Adipocyte (in vitro differentiated cells): ENCODE results near the gene SFXN5.

Experiments
- DNase-seq: peaks from one replicate; pipeline ENCODE4 v3.0.0-alpha.2; 2015; ENCODE audit warnings: low read depth
- H3K27me3 ChIP-seq: replicated peaks from 2 replicates; pipeline ENCODE4 v1.7.0; 2013; ENCODE audit warnings: mild to moderate bottlenecking, low read length, moderate library complexity; ENCODE audit not compliant: control insufficient read depth, insufficient read depth
- H3K36me3 ChIP-seq: 2 replicates; pipeline ENCODE4 v1.7.0; 2013; ENCODE audit warnings: low read length, mild to moderate bottlenecking, moderate library complexity; ENCODE audit not compliant: control insufficient read depth, insufficient read depth, severe bottlenecking
- H3K4me1 ChIP-seq: 2 replicates; pipeline ENCODE4 v1.7.0; 2013; ENCODE audit warnings: mild to moderate bottlenecking, low read length, moderate library complexity; ENCODE audit not compliant: control insufficient read depth, insufficient read depth
- H3K4me3 ChIP-seq: 2 replicates; pipeline ENCODE4 v1.7.0; 2013; ENCODE audit warnings: mild to moderate bottlenecking, low read length, moderate library complexity
- H3K9ac ChIP-seq: 2 replicates; pipeline ENCODE4 v1.7.0; 2013; ENCODE audit warnings: mild to moderate bottlenecking, low read length, moderate library complexity
- H3K9me3 ChIP-seq: 2 replicates; pipeline ENCODE4 v1.7.0; 2013; ENCODE audit warnings: mild to moderate bottlenecking, low read length, moderate library complexity; ENCODE audit not compliant: control insufficient read depth

Gene SFXN5

DNA sequence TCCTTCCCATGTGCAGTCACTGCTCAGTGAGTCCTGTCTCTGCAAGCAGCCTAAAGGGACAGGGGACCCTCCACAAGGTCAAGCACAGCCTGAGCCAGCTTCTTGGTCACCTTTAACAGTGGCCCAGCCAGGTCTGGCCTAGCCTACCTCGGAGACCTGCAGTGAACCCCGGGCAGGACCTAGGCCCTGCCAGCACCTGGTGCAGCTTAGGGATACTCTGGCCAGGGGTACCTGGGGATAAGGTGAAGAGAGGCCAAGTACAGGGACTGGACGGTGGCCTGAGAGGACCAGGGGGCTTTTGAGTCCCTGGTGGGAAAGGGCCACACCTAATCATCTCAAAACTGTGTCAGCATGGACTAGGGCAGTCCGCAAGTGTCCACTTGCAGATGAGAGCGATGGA is 86.4 kb downstream of the SFXN5 start:
- peaks cover 5% of the 10 kb centered on the region for H3K36me3 ChIP-seq
- H3K9ac ChIP-seq: no peak overlapping the region
- H3K27me3 ChIP-seq: no peaks in the 10 kb centered on the region
- peaks cover 25% of the 10 kb centered on the region for H3K4me1 ChIP-seq
- H3K4me3 ChIP-seq: no peak overlapping the region
- H3K9me3 ChIP-seq: no peaks in the 10 kb centered on the region
- no peak for DNase-seq

DNA sequence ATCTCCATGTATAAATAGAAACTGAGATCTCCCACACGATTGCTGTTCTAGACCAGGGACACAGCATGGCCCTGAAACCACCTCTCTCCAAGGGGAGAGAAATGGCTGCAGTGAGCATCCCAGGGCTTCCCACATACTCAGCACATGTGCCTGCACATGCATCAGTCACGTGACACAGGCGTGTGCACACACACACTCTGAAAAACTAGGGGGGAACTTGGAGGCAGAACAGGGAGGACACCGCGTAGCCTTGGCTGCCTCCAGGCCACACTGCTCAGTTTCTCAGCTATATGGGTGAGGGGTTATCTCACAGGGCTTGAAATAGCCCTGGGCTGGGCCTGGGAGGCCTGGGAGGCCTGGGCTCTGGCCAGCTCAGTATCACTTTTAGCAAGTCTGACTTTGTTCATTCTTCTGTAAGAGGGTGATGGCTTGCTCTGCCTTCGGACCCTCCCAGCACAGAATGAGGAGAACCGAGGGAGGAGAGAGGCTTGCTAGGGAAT is 87.3 kb downstream of the SFXN5 start:
- H3K9me3 ChIP-seq: no peaks in the 10 kb centered on the region
- H3K27me3 ChIP-seq: no peaks in the 10 kb centered on the region
- peaks cover 5% of the 10 kb centered on the region for H3K36me3 ChIP-seq
- no peak for DNase-seq
- H3K4me1 ChIP-seq: peaks cover 16% of the 10 kb centered on the region
- no peak overlapping the region for H3K4me3 ChIP-seq
- H3K9ac ChIP-seq: no peak overlapping the region

DNA sequence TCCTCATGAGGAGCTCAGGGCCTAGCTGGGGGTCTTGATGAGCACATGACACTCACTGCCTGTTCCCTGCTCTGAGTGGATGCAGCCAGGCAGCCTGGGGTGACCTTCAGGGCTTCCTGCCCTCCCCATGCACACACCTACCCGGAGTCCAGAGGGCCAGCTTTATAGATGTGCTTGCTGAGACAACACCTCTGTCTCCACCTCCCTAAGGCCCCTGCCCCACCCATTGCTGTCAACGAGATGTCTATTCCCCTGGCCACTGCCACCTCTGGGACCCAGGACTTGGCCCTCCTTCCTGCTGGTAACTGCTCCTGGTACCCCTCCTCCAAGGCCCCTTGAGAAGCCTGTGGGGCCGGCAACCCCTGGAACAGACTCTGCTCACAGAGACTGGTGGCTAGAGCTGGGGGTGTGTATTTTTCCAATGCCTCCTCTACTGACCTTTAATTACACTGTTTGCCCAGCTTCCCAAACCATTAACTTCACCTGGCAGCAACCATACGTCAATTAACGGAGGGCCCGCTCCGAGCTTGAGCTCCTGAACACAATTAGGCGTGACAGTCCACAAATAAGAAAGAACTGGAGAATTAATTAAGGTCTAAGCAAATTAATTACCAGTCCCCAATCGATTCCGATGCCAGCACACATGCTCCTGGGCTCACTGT is 87.9 kb downstream of the SFXN5 start:
- Histone ChIP-seq H3K4me3 (no peak overlapping the region), H3K36me3 (peaks cover 5% of the 10 kb centered on the region), H3K9me3 (no peaks in the 10 kb centered on the region), H3K27me3 (no peaks in the 10 kb centered on the region), H3K4me1 (peaks cover 14% of the 10 kb centered on the region), H3K9ac (no peak overlapping the region)
- no peak for DNase-seq

DNA sequence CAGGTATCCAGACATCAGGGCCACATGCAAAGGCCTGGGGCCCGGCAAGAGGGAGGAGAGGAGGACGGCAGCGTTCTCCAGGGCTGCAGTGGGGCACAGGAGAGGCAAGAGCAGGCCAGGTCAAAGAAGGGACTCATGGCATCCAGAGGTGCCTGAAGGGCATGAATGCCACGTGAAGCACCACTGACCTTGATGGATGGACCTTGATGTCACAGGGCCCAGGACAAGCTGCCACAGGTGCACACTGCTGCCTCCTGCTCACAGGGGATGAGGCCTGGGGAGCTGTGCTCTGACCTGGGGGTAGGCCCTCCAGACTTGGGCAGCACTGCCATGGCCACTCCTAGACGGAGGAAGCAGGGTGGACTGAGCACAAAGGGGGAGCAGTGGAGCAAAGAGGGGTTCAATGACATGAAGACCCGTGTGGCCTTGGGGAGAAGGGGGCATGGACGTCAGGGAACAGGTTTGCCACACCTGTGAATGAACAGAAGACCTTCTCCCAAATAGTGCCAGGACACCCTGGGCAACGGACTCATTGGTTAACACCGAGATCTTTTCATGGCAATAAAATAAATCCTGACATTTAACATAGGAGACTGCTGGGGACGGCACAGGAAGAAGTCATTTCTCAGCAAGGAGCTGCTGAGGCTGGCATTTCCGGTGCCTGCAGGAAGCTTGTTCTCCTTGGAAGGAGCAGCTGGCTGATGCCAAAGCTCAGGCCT is 88.6 kb downstream of the SFXN5 start:
- Histone ChIP-seq H3K9me3 (no peaks in the 10 kb centered on the region), H3K4me3 (no peak overlapping the region), H3K9ac (no peak overlapping the region), H3K36me3 (peaks cover 4% of the 10 kb centered on the region), H3K4me1 (peaks cover 14% of the 10 kb centered on the region), H3K27me3 (no peaks in the 10 kb centered on the region)
- no peak for DNase-seq

DNA sequence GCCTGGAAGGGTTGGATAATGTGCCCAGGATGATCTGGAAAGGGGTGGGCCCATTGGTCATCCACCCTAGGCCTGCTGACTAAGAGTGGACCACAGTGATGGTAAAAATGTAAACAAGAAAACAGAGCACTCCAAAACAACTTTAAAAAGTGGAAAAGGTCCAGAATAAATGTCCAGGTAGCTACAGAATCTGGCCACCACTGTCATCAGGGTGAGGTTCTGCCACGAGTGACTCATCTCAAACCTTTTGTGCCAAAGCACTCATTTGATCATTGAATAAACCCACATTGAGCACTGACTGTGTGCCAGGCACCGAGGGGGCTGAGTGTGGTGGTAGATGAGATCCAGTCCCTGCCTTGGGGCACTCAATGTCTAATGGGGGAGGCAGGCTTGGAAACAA is 89.3 kb downstream of the SFXN5 start:
- Histone ChIP-seq H3K36me3 (no peaks in the 10 kb centered on the region), H3K9me3 (no peaks in the 10 kb centered on the region), H3K4me1 (peaks cover 14% of the 10 kb centered on the region), H3K4me3 (no peak overlapping the region), H3K27me3 (no peaks in the 10 kb centered on the region), H3K9ac (no peak overlapping the region)
- no peak for DNase-seq

DNA sequence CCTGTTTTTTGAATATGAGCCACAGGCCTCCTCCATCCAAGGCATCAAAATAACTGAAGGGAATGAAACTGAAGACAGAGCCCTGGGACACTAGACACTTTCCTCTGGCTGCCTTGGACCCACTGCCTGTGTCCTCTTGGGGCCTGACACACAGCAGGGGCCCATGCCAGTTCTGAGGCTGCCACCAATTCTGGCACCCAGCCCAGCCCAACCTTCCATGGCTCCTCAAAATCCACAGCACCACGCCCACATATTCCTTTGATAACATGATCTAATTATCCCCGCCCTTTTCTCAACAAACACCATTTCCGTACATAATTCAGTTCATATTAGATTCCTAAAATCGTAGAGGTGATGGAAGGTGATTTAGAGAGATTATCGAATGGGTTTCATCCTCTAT is 90.0 kb downstream of the SFXN5 start:
- Histone ChIP-seq H3K27me3 (no peaks in the 10 kb centered on the region), H3K36me3 (no peaks in the 10 kb centered on the region), H3K4me1 (peaks cover 14% of the 10 kb centered on the region), H3K4me3 (no peak overlapping the region), H3K9ac (no peak overlapping the region), H3K9me3 (no peaks in the 10 kb centered on the region)
- no peak for DNase-seq

DNA sequence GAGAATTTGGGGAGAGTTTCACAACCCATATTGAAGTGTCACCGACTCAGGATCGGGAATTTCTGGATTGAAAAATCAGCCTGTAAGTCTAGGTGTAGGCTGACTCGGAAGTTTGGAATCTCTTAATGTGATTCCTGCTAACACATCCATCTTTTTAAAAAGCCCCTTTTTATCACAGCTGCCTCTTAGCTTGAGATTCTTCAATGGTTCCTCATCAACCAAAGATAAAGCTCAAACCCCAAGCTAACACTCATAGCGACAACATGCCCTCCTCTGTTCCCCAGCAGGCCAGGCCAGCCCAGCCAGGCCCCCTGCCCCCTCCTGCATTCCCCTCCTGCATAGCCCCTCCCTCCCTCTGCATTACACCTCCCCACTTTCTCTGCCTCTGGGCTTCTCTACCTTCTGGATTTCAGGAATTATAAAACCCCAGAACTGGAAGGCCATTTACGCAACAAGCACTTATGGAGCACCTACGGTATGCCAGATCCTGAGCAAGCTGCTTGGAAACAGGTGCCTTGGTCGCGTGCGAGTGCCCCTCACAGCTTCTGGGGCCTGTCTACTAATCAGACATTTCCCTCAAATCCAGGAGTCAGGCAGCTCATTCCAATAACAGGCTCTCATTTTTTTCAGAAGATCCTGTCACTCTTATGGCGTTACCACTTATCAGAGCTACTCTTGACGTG is 90.8 kb downstream of the SFXN5 start:
- H3K36me3 ChIP-seq: no peaks in the 10 kb centered on the region
- no peak overlapping the region for H3K9ac ChIP-seq
- DNase-seq: no peak
- peaks cover 14% of the 10 kb centered on the region for H3K4me1 ChIP-seq
- no peak overlapping the region for H3K4me3 ChIP-seq
- H3K9me3 ChIP-seq: no peaks in the 10 kb centered on the region
- H3K27me3 ChIP-seq: no peaks in the 10 kb centered on the region

DNA sequence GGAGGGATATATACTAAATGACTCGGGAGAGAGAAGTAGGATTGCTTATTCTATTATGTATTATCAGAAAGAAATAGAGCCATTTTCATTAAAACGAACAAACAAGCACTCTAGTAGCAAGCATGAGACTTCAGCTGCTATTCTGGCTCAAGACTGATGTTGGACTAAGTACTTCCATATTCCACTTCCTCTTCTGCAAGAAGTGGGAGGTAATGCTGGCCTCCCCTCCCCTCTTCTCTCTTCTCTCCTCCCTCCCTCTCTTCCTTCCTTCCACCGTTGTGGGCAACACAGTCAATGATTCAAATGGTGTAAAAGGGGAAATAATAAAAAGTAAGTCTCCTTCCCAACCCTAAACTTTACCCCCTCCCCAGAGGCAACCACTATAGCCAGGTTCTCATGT is 91.6 kb downstream of the SFXN5 start:
- no peak overlapping the region for H3K9ac ChIP-seq
- no peak for DNase-seq
- H3K36me3 ChIP-seq: no peaks in the 10 kb centered on the region
- no peaks in the 10 kb centered on the region for H3K9me3 ChIP-seq
- peaks cover 11% of the 10 kb centered on the region for H3K4me1 ChIP-seq
- H3K4me3 ChIP-seq: no peak overlapping the region
- no peaks in the 10 kb centered on the region for H3K27me3 ChIP-seq

DNA sequence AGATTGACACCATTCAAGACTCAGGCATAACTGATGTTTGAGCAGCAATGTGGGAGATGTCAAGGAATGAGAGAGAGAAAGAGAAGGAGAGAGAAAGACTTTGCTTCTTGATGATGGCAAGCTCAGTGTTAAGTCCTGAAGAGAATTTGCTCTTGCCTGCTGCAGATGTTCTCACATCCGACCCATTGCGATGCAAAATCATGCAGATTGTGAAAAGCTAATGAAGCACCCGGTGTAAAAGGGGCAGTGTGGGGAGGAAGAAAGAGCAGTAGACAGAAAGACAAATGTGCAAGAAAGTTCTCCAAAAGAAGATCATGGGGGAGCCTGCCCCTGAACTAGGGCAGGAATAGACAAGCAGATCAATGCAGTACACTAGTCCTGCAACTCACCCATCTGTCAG is 96.5 kb downstream of the SFXN5 start:
- Histone ChIP-seq H3K27me3 (no peaks in the 10 kb centered on the region), H3K9ac (no peak overlapping the region), H3K4me1 (no peaks in the 10 kb centered on the region), H3K4me3 (no peak overlapping the region), H3K36me3 (peaks cover 3% of the 10 kb centered on the region), H3K9me3 (no peaks in the 10 kb centered on the region)
- no peak for DNase-seq

DNA sequence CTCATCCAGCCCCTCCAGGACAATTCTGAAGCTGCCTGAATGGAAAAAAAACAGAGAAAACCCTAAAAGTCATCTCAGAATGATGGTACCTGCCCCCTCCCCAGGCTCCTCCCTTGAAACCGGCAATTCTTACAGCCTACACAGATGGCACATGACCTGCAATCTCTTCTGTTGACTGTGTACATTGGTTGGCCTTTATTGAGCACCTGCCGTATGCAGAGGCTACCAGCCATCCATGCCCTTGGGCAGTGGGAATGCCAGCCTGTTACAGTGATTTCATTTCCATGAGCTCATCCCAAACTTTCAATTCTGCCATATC is 97.1 kb downstream of the SFXN5 start:
- no peak overlapping the region for H3K9ac ChIP-seq
- peaks cover 3% of the 10 kb centered on the region for H3K36me3 ChIP-seq
- H3K4me1 ChIP-seq: no peaks in the 10 kb centered on the region
- H3K27me3 ChIP-seq: no peaks in the 10 kb centered on the region
- no peaks in the 10 kb centered on the region for H3K9me3 ChIP-seq
- no peak overlapping the region for H3K4me3 ChIP-seq
- no peak for DNase-seq

DNA sequence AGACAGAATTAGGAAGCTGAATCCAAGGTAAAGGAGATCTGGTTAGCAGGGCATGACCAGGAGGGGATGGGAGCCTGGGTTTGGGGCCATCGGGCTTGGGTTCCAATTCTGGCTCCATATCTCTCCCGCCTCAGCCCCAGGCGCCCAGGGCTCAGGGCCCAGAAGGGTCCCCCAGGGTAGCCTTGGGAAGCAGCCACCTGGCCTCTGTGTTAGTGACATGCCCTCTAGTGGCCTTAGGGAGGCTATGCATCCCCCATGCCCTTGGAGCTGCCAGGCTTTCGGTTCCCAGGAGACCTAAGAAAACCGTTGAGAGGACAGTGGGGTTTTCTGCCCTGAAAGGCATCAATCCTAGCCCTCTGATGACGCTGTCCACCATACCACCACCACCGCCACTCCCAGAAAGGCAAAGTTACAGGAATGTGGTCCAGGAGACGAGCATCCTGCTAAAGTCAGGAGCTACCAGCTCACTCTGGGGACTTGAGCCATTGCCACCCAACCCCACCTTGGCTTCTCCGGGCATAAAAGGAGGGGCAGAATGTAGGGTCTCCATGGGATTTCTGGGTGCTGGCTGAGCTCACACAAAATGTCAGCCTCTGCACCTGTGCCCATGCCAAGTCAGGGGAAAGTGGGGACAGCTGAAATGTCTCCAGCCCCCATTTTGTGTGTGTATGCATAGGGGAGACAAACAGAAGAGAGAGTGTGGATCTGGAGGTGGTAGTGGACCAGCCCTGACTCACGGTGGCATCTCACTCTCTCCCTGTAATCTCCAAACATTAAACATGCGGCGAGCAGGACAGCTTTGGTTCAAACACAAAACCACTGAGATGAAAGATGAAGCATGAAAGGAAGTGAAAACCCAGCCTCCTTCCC is 97.7 kb downstream of the SFXN5 start:
- H3K27me3 ChIP-seq: no peaks in the 10 kb centered on the region
- H3K9me3 ChIP-seq: no peaks in the 10 kb centered on the region
- H3K9ac ChIP-seq: no peak overlapping the region
- no peaks in the 10 kb centered on the region for H3K4me1 ChIP-seq
- H3K36me3 ChIP-seq: peaks cover 3% of the 10 kb centered on the region
- peak; percentile 70 for DNase-seq
- H3K4me3 ChIP-seq: no peak overlapping the region
